ENCODE data around the gene MTOR.
"Not testable (repeated sequence)": the region's sequence is repeated elsewhere in the genome, so short reads cannot be mapped to it uniquely, and the experiment has no call there.

MTOR gene

GRCh38 chr1:11071463-11072215 is 190.7 kb downstream of the MTOR start:
- no peak for DNase-seq (ENCODE audit: low spot score)
- Histone ChIP-seq H3K4me3 (no peak overlapping the region), H3K27ac (no peak overlapping the region)
- no peak for TF ChIP-seq CTCF (IDR thresholded peaks at IDR 0.05)

- no peak for TF ChIP-seq CTCF (IDR thresholded peaks at IDR 0.05)
- DNase-seq (ENCODE audit: low spot score): no peak
- no peak overlapping the region for H3K27ac ChIP-seq
- H3K4me3 ChIP-seq: no peak overlapping the region
Observed at GRCh38 chr1:11070876-11071275, 191.5 kb downstream of the MTOR start.

- no peak for DNase-seq (ENCODE audit: low spot score)
- no peak for TF ChIP-seq CTCF (IDR thresholded peaks at IDR 0.05)
- H3K27ac ChIP-seq: no peak overlapping the region
- H3K4me3 ChIP-seq: no peak overlapping the region
Observed at GRCh38 chr1:11068600-11069473, 193.5 kb downstream of the MTOR start.

GRCh38 chr1:11067716-11068599 is 194.4 kb downstream of the MTOR start:
- DNase-seq (ENCODE audit: low spot score): no peak
- TF ChIP-seq CTCF (IDR thresholded peaks at IDR 0.05): no peak
- Histone ChIP-seq H3K4me3 (no peak overlapping the region), H3K27ac (no peak overlapping the region)

- DNase-seq (ENCODE audit: low spot score): no peak
- TF ChIP-seq CTCF (IDR thresholded peaks at IDR 0.05): no peak
- H3K27ac ChIP-seq: no peak overlapping the region
- no peak overlapping the region for H3K4me3 ChIP-seq
Observed at GRCh38 chr1:11065796-11066195, 196.6 kb downstream of the MTOR start.

- H3K4me3 ChIP-seq: no peak overlapping the region
- no peak for TF ChIP-seq CTCF (IDR thresholded peaks at IDR 0.05)
- no peak for DNase-seq (ENCODE audit: low spot score)
- no peak overlapping the region for H3K27ac ChIP-seq
Observed at GRCh38 chr1:11064942-11065341, 197.4 kb downstream of the MTOR start.

GRCh38 chr1:11063937-11064537 is 198.3 kb downstream of the MTOR start:
- DNase-seq (ENCODE audit: low spot score); H3K27ac ChIP-seq; H3K4me3 ChIP-seq: not testable (repeated sequence)
